ENCODE results near the gene ENAM. TPM values are rescaled to one million over a fixed set of nuclear protein-coding genes. Genes with fewer than 3 reads are reported as not detected.

Gene ENAM
- total and polyA plus RNA-seq, 2 of the 13 experiments (the other 11 are each of a cell fraction or from before 2014, with no cell fraction given) = not detected

GRCh38 chr4:70687821-70688794 lies 59.6 kb downstream of the ENAM start, which contains the start of gene UTP3 (continued):
- TF ChIP-seq RFX1 (IDR thresholded peaks at IDR 0.05) (no peak), ZNF687 (CRISPR knock-in tag; IDR thresholded peaks at IDR 0.05) (peak; percentile 92), ZNF367 (CRISPR knock-in tag; IDR thresholded peaks at IDR 0.05; ENCODE audit: borderline replicate concordance) (peak; percentile 94), MEIS1 (CRISPR knock-in tag; IDR thresholded peaks at IDR 0.05; ENCODE audit: borderline replicate concordance) (peak; percentile 76; the same call in 1 of the 2 replicates), PRDM10 (CRISPR knock-in tag; IDR thresholded peaks at IDR 0.05; ENCODE audit: low read depth) (peak; percentile 77; the same call in 1 of the 2 replicates), FOXO1 (CRISPR knock-in tag; IDR thresholded peaks at IDR 0.05) (peak; percentile 2; the same call in 1 of the 2 replicates), NR2C2 (CRISPR knock-in tag; IDR thresholded peaks at IDR 0.05; ENCODE audit: borderline replicate concordance) (peak; percentile 96), TRAFD1 (CRISPR knock-in tag; IDR thresholded peaks at IDR 0.05; ENCODE audit: borderline replicate concordance) (no peak), CCAR2 (optimal IDR thresholded peaks at IDR 0.05; ENCODE audit: low read depth, low read length) (peak; percentile 72), ZNF335 (CRISPR knock-in tag; IDR thresholded peaks at IDR 0.05) (peak; percentile 91), ARNT (IDR thresholded peaks at IDR 0.05) (no peak), ZC3H4 (CRISPR knock-in tag; IDR thresholded peaks at IDR 0.05; ENCODE audit: borderline replicate concordance) (no peak), U2AF1 (optimal IDR thresholded peaks at IDR 0.05; ENCODE audit: low read depth, low read length) (peak; percentile 71), MTA1 (CRISPR knock-in tag; IDR thresholded peaks at IDR 0.05; ENCODE audit: borderline replicate concordance) (peak; percentile 78), ZNF124 (CRISPR knock-in tag; IDR thresholded peaks at IDR 0.05) (peak; percentile 95), ZNF280B (CRISPR knock-in tag; IDR thresholded peaks at IDR 0.05; ENCODE audit: borderline replicate concordance) (peak; percentile 29; the same call in 1 of the 2 replicates), ZNF660 (CRISPR knock-in tag; IDR thresholded peaks at IDR 0.05; ENCODE audit: borderline replicate concordance, low read depth) (no peak)
